ENCODE data around the gene ERC2. TPM values are rescaled to one million over a fixed set of nuclear protein-coding genes. Genes with fewer than 3 reads are reported as not detected.

Gene ERC2
- total RNA-seq, 4 donors from 2014 or later = 0.81 to 2.9 (median 1.6) TPM

DNA sequence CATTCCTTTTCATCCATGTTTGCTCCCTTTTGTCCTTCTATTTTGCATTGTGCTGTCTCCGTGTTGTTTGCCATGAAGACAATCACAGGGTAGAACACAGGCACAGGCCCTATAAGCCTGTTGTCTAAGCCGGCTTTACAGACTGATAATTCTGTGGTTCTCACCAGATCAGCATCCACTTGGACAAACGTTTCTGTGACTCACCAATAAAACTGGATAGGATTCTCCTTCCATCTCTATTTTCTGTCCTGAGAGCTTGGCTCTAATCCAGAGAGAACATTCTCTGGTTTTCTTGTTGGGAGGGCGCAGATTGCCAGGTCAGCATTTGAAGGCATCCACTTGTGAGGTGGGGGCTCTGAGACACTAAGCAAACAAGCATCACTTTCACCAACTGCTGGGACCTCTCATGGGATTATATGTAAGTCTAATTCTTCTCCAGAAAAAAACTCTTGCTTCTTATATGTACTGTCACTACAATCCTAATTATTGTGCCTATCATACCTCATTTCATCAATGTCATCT, 101.6 kb downstream of the ERC2 start:
- Histone ChIP-seq H3K27ac (no peak overlapping the region), H3K9me3 (no peaks in the 10 kb centered on the region), H3K4me1 (no peaks in the 10 kb centered on the region), H3K27me3 (no peaks in the 10 kb centered on the region), H3K4me3 (no peak overlapping the region), H3K36me3 (no peaks in the 10 kb centered on the region)
- WGBS, 2 donors (ENCODE audit: low coverage in 1 of 2) = 54 to 77% methylated on average over 2 to 4 of the region's 4 CpGs
- ATAC-seq = no peak
- TF ChIP-seq POLR2AphosphoS5 (IDR thresholded peaks at IDR 0.05) (no peak), CTCF (IDR thresholded peaks at IDR 0.05) (no peak), EP300 (IDR thresholded peaks at IDR 0.05) (no peak), POLR2A (IDR thresholded peaks at IDR 0.05) (no peak)

DNA sequence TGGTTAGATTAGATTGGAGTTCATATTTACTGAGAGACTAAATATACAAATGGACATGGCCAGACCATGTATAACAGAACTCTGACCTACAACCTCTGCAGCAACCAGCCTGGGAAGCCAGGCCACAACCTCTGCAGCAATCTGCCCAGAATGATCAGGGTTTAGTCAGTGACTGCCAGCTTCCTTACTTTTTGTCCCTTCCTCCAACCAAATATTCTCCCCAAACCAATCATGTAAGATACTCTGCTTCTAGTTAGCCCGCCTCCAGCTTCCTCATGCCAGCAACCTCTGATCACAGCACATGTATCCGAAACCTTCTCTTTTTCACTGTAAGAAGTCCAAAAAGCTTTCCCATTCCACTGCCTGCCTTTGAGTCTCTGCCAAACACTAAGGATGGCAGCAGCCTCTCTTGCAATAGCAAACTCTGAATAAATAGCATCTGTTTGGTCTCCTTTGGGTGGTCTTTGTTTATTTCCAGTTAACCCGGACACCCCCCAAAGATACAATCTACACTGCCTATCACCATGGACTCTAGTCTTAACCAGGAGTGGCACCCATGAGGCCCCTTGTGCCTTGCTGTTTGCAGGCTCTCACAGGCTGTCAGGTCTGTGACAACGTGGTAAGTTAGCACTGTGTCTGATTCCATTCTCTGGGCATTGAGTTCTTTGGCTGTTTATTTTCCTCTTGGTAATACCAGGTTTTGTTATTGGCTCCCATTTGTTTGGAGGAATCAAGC, 102.2 kb downstream of the ERC2 start:
- Histone ChIP-seq H3K36me3 (no peaks in the 10 kb centered on the region), H3K4me1 (no peaks in the 10 kb centered on the region), H3K4me3 (no peak overlapping the region), H3K27me3 (no peaks in the 10 kb centered on the region), H3K27ac (no peak overlapping the region), H3K9me3 (no peaks in the 10 kb centered on the region)
- 60 to 65% methylated on average over 4 of the region's 4 CpGs for WGBS, 2 donors (ENCODE audit: low coverage in 1 of 2)
- TF ChIP-seq POLR2AphosphoS5 (IDR thresholded peaks at IDR 0.05) = no peak
- no peak for TF ChIP-seq CTCF (IDR thresholded peaks at IDR 0.05)
- no peak for ATAC-seq

GRCh38 chr3:56364665-56365064, 103.6 kb downstream of the ERC2 start:
- TF ChIP-seq POLR2AphosphoS5 (IDR thresholded peaks at IDR 0.05) (no peak), CTCF (IDR thresholded peaks at IDR 0.05) (no peak), EP300 (IDR thresholded peaks at IDR 0.05) (no peak), POLR2A (IDR thresholded peaks at IDR 0.05) (no peak)
- no peak overlapping the region for H3K4me3 ChIP-seq
- ATAC-seq = no peak
- H3K9me3 ChIP-seq = no peaks in the 10 kb centered on the region
- no peak overlapping the region for H3K27ac ChIP-seq
- H3K4me1 ChIP-seq = no peaks in the 10 kb centered on the region
- no peaks in the 10 kb centered on the region for H3K27me3 ChIP-seq
- H3K36me3 ChIP-seq = no peaks in the 10 kb centered on the region
- 72 to 93% methylated on average over 3 of the region's 3 CpGs for WGBS, 2 donors (ENCODE audit: low coverage in 1 of 2)

GRCh38 chr3:56363720-56364119, 104.5 kb downstream of the ERC2 start:
- H3K27ac ChIP-seq = no peak overlapping the region
- H3K9me3 ChIP-seq = no peaks in the 10 kb centered on the region
- TF ChIP-seq POLR2AphosphoS5 (IDR thresholded peaks at IDR 0.05) = no peak
- no peak for TF ChIP-seq CTCF (IDR thresholded peaks at IDR 0.05)
- no peak for TF ChIP-seq POLR2A (IDR thresholded peaks at IDR 0.05)
- TF ChIP-seq EP300 (IDR thresholded peaks at IDR 0.05) = no peak
- H3K27me3 ChIP-seq = no peaks in the 10 kb centered on the region
- H3K4me1 ChIP-seq = no peaks in the 10 kb centered on the region
- no peaks in the 10 kb centered on the region for H3K36me3 ChIP-seq
- H3K4me3 ChIP-seq = no peak overlapping the region
- ATAC-seq = no peak
- WGBS, 2 donors (ENCODE audit: low coverage in 1 of 2) = 50 to 64% methylated on average over 1 of the region's 1 CpG

- TF ChIP-seq POLR2A (IDR thresholded peaks at IDR 0.05) = no peak
- no peak for TF ChIP-seq EP300 (IDR thresholded peaks at IDR 0.05)
- no peak for TF ChIP-seq POLR2AphosphoS5 (IDR thresholded peaks at IDR 0.05)
- no peak for TF ChIP-seq CTCF (IDR thresholded peaks at IDR 0.05)
- 100% methylated on average over 1 of the region's 2 CpGs for WGBS, 2 donors (ENCODE audit: low coverage in 1 of 2)
- Histone ChIP-seq H3K9me3 (no peaks in the 10 kb centered on the region), H3K4me1 (no peaks in the 10 kb centered on the region), H3K36me3 (no peaks in the 10 kb centered on the region), H3K27ac (no peak overlapping the region), H3K4me3 (no peak overlapping the region), H3K27me3 (no peaks in the 10 kb centered on the region)
- no peak for ATAC-seq
Observed at GRCh38 chr3:56361731-56362130, 106.5 kb downstream of the ERC2 start.
